Stimulated activated CD4-positive, alpha-beta T cell treated with anti-CD3 and anti-CD28 coated beads, Interleukin-12 subunit alpha, Interleukin-12 subunit beta, amount 100 ng/mL, for 24 hours (primary cell): ENCODE results near the gene RPL7L1.
A peak's percentile ranks its signal among the peaks of the same experiment; 100 is the strongest.
"Not testable (repeated sequence)": the region's sequence is repeated elsewhere in the genome, so short reads cannot be mapped to it uniquely, and the experiment has no call there.

ENCODE experiments used
- DNase-seq, 2 experiments: peaks; one replicate each; pipeline ENCODE4 v3.0.0-alpha.2; 2020; ENCODE audit warnings: low read depth in 2 of 2

RPL7L1 gene

DNA sequence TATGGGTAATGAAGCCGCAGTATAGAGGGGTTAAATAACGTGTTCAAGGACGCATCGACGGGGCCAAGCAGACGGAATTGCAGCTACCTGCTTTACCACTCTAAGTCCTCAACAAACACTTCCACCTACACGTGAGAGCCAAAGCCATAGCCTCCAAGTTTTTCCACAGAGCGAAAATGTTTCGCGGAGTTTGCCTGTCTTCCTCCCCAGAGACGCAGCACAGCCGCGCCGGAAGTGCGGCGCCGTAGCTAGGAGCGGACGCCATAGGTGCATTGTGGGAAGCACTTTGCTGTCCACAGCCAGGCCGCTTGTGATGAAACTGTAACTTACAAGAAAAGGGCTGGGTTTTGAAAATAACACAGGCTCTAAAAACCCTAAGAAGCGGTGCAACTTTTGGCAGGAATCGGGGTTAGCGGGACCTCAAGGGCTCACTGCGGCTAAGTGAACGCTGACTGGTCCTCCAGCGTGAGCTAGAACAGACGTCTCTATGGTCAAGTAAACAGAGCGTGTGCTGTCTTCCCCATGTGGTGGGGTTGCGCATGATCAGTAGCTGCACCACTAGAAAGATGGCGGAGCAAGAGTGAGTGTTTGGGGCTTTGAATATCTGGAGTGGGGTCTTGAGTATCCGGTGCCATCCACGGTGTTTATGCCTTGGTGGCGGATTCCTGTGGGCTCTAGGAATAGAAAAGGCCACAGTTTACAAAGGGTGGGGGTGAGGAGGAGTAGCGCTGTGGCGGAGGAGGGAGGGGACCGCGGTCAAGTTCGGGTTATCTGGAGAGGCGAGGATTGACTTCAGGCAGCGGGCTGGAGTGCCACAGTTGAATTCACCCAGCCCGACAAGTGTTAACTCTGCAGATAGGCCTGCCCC is at the start of gene RPL7L1:
Gene RPL7L1, plus strand, starts transcription at position 245 of the 868 bp plus-strand sequence. Its CDS starts 295 bp downstream, at position 540.
- DNase-seq, result peak; percentile 65 to 70

DNA sequence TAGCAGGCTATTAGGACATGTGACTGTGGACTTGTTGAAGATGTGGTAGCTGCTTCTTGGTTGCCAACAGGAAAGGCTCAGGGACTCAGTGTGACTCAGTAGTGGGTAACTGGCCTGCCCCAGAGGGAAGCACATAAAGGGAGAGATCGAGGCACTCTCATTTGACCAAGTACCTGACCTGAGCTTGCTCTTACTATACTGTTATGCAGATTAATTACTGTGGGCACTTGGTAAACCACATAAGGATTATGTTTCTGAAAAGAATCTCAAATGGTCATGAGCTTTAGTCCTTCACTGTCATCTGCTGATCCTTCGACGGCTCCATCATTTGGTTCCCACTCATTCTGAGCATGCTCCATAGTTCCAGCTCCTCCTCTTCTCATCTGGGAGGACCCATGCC is 48.2 kb upstream of the RPL7L1 start:
- no peak for DNase-seq

DNA sequence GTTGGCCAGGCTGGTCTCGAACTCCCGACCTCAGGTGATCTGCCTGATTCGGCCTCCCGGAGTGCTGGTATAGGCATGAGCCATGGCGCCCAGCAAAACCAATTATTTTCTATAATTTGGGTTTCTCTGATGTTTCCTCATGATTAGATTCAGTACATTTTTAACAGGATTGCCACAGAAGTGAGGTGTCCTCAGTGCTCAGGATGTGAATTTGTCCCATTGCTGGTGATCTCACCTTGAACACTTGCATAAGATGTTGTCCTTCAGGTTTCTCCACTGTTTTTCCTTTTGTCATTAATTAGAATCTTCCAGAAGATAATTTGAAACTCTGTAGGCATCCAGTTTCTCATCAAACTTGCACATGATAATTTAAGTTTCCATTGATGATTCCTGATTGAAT is 45.4 kb upstream of the RPL7L1 start:
- no peak for DNase-seq

DNA sequence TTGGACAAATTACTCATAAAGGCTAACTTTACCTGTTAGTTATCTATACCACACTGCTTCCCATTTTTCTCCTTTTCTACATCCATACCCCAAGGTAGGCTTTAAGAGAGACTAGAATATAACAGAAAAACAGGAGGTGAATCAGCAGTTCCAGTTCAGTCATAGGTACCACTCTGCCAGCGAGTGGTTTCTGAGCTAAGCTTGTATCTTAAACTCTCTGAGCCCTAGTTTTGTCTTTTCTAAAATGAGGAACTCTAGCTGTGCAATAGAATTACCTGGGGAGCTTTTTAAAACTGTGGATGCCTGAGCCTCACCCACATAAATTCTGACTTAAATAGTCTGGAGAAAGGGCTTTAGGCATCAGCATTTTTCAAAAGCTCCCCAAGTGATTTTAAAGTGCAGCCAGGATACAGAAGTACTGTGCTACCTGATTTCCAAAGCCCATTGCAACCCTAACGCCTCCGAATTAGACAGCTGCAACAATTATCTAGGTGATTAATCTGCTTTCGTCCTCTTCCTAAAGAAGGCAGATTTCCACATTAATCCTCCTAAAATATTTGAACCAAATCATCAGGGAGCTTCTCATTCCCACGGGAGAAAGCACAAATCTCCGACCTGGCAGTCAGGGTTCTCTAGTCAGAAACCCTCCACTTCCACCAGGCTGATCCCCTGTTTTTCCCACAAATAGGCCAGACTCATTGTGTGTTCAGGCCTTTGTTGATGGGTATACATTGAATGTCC is 37.4 kb upstream of the RPL7L1 start:
- DNase-seq, result no peak

DNA sequence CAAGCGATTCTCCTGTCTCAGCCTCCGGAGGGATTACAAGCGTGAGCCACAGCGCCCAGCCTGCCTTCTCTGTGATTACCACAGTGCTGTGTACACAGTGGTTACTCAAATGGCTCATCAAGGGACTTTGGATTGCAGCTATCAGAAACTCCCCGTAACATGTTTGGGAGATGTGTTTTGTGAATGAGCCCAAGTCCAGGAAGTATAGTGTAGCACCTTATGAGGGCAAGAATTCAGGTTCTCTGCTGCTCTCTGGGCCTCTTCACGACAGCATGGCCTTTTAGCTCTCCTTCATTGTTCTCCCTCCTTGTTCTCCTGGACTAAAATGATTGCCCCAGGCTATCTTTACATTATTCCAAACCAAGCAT is 34.1 kb upstream of the RPL7L1 start:
- no peak for DNase-seq

DNA sequence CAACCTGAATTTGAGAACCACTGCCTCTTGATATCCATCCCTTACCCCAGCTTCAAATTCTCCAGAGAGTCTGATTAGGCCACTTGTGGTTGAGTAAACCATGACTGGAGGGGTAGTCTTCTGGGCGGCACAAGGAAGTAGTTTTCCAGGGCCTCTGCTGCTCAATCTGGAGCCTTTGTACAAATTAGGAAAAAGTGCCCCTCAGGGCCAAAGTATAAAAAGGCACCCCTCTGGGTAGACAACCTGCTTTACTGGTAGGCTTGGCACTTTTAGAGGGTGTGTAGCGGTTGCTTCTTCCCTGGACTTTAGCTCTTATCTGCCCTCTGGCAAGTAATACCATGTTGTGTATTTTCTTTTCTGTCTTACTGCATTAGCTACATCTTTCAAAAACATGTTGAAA is 32.9 kb upstream of the RPL7L1 start:
- DNase-seq, result no peak

DNA sequence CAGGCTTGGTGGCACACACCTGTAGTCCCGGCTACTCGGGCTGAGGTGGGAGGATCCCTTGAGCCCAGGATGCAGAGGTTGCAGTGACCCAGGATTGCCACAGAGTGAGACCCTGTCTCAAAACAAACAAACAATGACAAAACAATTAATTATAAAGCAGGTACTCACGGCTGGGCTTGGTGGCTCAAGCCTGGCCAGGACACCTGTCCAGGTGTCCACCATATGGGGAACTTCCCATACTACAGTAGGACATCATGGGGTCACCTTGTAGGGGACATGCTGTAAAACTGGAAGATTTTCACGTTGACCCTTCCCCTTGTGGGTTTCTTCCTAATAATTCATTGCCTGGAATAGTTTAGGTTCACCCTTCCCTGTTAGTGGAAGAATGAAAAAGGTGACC is 30.7 kb upstream of the RPL7L1 start:
- no peak for DNase-seq

DNA sequence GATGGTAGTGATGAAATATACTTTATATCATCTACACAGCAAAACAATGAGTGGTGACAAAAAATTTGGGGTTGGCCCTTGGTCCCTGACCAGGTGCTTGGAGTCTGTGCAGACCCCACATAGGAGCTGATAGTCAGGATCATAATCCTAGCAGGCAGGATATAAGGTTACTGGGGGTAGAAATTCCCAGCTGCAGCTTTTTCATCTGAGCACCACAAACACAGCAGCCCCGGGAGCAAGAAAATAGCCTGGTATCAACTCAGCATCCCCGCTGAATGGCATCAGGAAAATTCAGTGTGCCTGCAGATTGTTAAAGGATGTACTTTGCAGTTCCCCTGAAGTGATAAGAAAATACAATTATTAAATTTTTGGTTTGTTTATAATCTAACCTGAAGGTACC is 27.8 kb upstream of the RPL7L1 start:
- no peak for DNase-seq

DNA sequence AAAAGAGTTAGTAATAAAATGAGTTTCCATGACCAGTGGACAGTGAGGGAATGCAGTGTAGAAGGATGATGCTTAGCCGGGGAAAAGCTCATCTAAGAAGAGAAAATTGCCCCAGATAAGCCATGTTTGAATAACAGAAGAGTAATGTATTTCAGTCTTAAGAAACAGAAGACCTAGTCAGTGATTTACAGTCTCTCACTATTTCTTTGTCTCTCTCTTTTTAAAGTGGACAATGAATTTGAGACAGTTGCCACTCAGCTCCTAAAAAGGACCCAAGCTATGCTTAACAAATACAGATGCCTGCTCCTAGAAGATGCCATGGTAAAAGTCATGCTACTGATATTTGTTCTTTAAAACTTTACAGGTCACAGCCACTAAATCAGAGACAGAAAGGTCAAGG is 19.4 kb upstream of the RPL7L1 start:
- no peak for DNase-seq

DNA sequence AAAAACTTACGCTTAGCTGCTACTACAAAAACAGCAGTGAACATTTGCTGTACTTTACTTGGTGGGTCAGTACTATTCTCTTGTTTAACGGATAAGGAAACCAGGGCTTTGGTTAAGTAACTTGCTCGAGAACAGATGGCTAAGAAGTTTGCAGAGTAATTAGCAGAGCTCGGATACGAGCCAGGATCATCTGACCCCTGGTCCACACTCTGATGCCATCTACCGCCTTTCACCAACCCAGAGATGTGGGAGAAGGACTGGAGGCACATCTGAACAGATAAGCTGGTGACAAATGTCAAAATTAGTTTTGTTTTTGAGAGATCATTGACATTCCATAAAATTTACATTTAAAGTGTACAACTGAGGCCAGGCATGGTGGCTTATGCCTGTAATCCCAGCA is 18.9 kb upstream of the RPL7L1 start:
- no peak for DNase-seq

DNA sequence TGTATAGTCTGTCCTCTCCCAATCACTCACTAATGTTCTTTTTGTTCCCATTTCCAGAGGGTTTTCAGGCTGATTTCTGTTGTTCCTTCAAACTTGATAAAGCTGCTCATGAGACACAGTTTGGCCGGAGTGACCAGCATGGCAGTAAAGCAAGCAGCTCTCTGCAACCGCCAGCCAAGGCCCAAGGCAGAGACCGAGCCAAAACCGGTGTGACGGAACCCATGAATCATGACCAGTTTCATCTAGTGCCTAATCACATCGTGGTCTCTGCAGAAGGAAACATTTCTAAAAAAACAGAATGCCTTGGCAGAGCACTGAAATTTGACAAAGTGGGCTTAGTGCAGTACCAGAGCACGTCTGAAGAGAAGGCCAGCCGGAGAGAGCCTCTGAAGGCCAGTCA is 14.8 kb upstream of the RPL7L1 start:
- no peak for DNase-seq

DNA sequence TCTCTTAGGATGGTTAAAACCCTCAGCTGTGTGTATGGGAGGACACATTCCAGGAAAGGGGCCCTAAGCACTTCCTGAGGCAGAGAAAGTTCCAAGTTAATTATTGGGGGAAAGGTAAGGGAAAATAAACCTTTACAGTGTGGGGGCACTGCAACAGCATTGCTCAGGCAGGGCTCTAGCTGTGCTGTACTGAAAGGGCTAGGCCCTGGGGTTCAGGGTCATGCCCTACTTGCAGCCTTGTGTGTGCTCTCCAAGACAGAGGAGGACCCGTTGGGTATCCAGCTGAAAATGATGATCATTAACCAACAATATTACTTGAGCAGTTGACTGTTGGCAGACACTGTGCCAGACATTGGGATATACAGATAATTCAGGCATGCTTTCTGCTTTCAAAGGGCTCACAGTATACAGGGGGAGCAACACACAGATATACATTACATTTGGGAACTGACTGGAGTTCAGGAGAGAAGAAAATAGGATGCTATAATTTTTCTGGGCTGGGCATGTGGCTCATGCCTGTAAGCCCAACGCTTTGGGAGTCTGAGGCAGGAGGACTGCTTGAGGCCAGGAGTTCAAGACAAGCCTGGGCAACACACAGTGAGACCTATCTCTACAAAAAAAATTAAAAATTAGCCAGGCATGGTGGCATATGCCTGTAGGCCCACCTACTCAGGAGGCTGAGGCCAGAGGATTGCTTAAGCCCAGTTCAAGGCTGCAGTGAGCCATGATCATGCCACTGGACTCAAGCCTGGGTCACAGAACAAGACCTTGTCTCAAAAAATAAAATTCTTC is 9.1 kb upstream of the RPL7L1 start:
- no peak for DNase-seq

DNA sequence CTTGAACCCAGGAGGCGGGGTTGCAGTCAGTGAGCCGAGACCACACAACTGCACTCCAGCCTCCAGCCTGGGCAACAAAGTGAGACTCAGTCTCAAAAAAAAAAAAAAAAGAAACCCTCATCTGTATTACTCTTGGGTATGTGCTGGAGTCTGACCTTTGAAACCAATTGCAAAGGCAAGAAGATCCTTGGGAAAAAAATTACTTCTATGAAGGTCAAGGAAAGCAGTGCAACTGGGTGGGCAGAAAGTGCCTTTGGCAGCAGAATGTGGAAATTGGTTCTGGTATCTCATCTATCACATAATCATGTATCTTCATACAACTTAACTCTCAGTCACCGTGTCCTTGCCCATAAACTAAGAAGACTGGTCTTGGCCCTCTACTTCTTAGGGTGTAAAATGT is 7.7 kb upstream of the RPL7L1 start:
- DNase-seq, result no peak

DNA sequence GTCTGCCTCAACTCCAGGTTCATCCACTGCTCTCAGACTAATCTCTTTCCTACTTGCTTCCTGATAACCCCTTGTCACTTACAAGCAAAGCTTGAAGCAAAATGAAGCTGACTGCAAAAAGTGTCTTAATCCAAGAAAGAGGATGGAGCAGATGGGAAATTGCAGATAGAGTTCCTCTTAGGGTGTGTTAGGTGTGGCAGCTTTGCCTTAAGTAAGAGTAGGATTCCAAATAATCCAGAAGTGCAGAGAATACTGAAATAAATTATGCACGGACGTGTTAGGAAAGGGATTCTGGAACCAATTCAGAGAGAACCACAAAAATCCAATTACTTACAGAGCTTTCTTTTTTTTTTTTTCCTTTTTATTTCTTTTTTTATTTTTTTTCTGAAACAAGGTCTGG is 6.1 kb upstream of the RPL7L1 start:
- no peak for DNase-seq

DNA sequence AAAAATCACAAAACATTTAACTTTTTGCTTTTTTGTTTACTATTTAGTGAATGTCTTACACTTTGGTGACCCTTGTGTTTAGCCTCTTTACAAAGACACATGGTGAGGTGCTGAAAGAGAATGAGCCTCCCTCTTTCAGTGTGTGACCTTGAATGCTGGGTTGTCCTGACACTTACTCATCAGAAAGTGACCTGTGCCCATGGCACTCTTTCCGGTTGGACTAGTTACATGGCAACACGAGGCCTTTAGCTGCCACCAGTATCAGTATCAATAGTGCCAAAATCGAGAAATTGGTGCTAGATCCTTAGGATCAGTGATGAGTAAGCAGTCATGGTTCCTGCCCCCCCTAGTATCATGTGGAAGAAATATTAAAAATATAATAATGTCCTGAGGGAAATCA is 1.7 kb upstream of the RPL7L1 start:
- DNase-seq, result no peak

DNA sequence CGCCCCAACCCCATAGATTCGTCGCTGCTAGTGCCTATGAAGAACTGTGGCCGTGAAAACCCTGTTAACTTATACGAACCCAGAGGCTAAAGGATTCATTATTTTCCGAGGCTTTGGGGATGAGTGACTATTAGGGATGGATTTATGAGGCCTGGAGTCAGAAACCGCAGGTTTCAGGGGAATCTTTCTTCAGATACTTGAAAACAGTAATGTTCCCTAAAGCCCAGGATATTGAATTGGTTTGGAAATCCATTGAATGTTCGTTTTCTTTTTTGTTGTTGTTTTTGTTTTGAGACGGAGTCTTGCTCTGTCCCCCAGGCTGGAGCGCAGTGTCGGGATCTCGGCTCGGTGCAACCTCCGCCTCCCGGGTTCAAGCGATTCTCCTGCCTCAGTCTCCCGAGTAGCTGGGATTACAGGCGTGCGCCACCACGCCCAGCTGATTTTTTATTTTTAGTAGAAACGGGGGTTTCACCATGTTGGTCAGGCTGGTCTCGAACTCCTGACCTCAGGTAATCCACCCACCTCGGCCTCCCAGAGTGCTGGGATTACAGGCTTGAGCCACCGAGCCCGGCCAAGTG is 913 bp downstream of the RPL7L1 start:
- DNase-seq, result not testable (repeated sequence)

DNA sequence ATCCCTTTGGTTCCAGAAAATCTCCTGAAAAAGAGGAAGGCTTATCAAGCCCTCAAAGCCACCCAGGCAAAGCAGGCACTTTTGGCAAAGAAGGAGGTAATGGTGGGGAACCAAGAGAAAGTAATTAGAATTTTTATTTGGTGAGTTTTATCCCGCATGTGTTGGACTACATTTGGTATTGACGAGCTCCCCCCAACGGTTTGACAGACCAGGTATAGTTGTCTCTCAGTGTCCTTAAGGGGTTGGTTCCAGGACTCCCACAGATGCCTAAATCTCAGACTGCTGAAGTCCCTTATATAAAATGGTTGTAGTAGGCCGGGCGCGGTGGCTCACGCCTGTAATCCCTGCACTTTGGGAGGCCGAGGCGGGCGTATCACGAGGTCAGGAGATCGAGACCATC is 1.5 kb downstream of the RPL7L1 start:
- DNase-seq, result not testable (repeated sequence)

DNA sequence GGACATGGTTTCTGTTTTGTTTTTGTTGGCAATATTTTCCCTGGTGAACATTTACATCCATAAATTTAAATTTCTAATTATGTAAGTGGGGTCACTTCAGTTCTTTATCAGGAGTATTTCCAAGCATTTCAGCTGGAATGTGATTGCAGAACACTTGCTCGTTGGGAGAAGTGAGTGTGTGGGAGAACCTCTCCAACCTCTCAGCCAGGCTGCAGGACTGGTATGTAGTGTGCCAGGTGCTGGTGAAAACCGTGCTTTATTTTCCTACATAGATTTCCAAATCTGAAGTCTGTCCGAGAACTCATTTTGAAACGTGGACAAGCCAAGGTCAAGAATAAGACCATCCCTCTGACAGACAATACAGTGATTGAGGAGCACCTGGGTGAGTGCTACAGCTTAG is 6.3 kb downstream of the RPL7L1 start:
- DNase-seq, result no peak

DNA sequence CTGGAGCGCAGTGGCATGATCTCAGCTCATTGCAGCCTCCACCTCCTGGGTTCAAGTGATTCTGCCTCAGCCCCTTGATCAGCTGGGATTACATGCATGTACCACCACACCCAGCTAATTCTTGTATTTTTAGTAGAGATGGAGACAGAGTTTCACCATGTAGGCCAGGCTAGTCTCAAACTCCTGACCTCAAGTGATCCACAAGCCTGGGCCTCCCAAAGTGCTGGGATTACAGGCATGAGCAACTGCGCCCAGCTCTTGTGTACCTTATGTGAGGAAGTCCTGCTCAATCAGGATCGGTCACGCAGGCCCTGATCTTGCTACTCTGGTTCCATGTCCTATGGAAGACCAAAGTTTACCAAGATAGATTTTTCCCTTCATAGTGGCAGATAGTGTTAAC is 8.8 kb downstream of the RPL7L1 start:
- not testable (repeated sequence) for DNase-seq

DNA sequence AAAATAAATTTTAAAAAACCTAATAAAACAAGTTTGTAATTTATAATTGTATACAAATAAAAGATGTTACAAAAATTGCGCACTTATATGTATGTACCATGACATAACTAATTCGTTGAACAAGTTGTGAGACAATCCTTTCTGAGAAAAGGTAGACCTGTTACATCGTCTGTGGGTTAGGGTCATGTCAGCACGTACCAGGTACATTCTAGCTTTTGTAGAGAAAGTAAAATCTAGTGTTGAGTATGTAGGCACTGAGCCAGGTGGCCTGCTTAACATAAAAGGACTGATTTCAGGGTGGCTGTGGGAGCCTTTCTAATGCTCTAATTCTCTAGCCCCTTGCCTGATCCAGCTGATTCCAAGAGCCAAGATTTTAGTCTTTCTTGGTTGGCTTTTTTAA is 10.4 kb downstream of the RPL7L1 start:
- no peak for DNase-seq

DNA sequence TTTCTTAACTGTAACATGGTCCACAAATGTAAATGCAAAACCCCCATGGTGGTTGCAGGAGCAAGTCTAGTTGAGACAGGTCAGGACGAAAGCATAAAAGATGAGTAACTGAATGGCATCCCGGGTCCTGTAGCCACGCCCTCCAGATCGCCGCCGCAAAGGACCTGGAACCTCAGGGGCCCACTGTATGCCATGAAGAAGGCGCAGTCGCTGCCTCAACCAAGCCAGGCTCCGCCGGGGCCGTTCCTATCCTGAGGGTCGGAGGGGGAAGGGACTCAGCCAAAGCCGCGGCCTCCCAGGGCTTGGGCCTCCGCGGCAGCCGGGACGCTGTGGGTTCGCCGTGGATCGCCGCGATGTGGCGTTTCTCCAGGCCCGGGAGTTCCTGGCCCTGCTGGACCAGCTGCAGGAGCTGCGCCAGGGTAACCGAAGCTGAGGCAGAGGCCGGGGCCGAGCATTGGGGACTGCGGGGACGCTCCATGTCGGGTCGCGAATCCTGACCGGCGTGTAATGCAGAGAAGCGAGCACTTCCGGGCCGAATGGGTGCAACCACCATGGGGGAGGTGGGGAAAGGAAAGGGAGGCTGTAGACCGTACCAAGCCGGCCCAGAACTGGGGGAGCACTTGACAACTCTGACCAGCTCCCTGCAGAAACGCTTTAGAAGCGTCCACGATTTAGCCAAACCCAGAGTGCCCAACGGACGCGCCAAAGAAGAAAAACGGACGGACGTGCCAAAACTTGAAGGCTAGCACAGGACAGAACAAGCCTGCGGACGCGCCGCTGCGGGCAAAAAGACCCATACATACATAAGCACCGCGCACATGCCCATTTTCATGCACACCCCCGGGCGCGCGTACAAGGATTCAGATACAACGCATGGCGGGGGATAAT is 11.1 kb downstream of the RPL7L1 start:
- DNase-seq, result peak; percentile 84 to 90
